ENCODE results near the gene CPO.
"Not testable (repeated sequence)": the region's sequence is repeated elsewhere in the genome, so short reads cannot be mapped to it uniquely, and the experiment has no call there.

The CPO gene

GRCh38 chr2:206939340-206939739, at the start of gene CPO:
Gene CPO (plus strand): TSS chr2:206939518. CDS start chr2:206939600, 82 bp downstream.
- no peak for DNase-seq (ENCODE audit: low read depth)

- DNase-seq (ENCODE audit: low read depth) = no peak
Observed at GRCh38 chr2:206890179-206890578, 49.1 kb upstream of the CPO start.

GRCh38 chr2:206890926-206891325, 48.4 kb upstream of the CPO start:
- DNase-seq (ENCODE audit: low read depth) = no peak

- peak; percentile 92 for DNase-seq (ENCODE audit: low read depth)
Observed at GRCh38 chr2:206915121-206915520, 24.2 kb upstream of the CPO start.

GRCh38 chr2:206918263-206918662, 21.1 kb upstream of the CPO start:
- DNase-seq (ENCODE audit: low read depth) = no peak

GRCh38 chr2:206920310-206920709, 19.0 kb upstream of the CPO start:
- peak; percentile 6 for DNase-seq (ENCODE audit: low read depth)

GRCh38 chr2:206920951-206921350, 18.4 kb upstream of the CPO start:
- DNase-seq (ENCODE audit: low read depth) = peak; percentile 19

- no peak for DNase-seq (ENCODE audit: low read depth)
Observed at GRCh38 chr2:206921529-206921928, 17.8 kb upstream of the CPO start.

- DNase-seq (ENCODE audit: low read depth) = no peak
Observed at GRCh38 chr2:206935991-206936842, 3.1 kb upstream of the CPO start.

- DNase-seq (ENCODE audit: low read depth) = no peak
Observed at GRCh38 chr2:206936843-206937230, 2.5 kb upstream of the CPO start.

GRCh38 chr2:206937555-206937954, 1.8 kb upstream of the CPO start:
- no peak for DNase-seq (ENCODE audit: low read depth)

- DNase-seq (ENCODE audit: low read depth) = no peak
Observed at GRCh38 chr2:206940546-206940945, 1.2 kb downstream of the CPO start.

- DNase-seq (ENCODE audit: low read depth) = no peak
Observed at GRCh38 chr2:206942592-206943478, 3.5 kb downstream of the CPO start.

GRCh38 chr2:206953404-206953803, 14.1 kb downstream of the CPO start:
- not testable (repeated sequence) for DNase-seq (ENCODE audit: low read depth)

- no peak for DNase-seq (ENCODE audit: low read depth)
Observed at GRCh38 chr2:206955253-206955652, 15.9 kb downstream of the CPO start.

GRCh38 chr2:206958261-206958660, 18.9 kb downstream of the CPO start:
- no peak for DNase-seq (ENCODE audit: low read depth)

- DNase-seq (ENCODE audit: low read depth) = no peak
Observed at GRCh38 chr2:206962966-206963365, 23.6 kb downstream of the CPO start.

- peak; percentile 20 for DNase-seq (ENCODE audit: low read depth)
Observed at GRCh38 chr2:206968134-206969086, 29.1 kb downstream of the CPO start.

GRCh38 chr2:206969192-206969591, 29.9 kb downstream of the CPO start:
- no peak for DNase-seq (ENCODE audit: low read depth)

GRCh38 chr2:206970589-206971360, 31.5 kb downstream of the CPO start:
- DNase-seq (ENCODE audit: low read depth) = no peak

- no peak for DNase-seq (ENCODE audit: low read depth)
Observed at GRCh38 chr2:206971805-206972204, 32.5 kb downstream of the CPO start.

All from ELR (cell line).